Esophagus squamous epithelium (tissue), 4 donors: ENCODE data around the gene UAP1L1.

ENCODE experiments used
- CTCF ChIP-seq, 6 experiments: fragments of 450-650 bp in 4 of 6; fragments of 200-600 bp in 2 of 6; sonication (generic) in 2 of 6; IDR thresholded peaks; one replicate each; pipeline ENCODE4 v1.5.1; 2016 to 2019; ENCODE audit warnings: antibody characterized with exemption in 6 of 6, mild to moderate bottlenecking in 4 of 6, moderate library complexity in 4 of 6
- POLR2A ChIP-seq, 4 donors: fragments of 450-650 bp; IDR thresholded peaks; one replicate each; pipeline ENCODE4 v1.6.1; 2017; ENCODE audit warnings: antibody characterized with exemption in 4 of 4, mild to moderate bottlenecking in 4 of 4, moderate library complexity in 3 of 4

GRCh38 chr9:137109250-137110146, 32.2 kb downstream of the UAP1L1 start:
- TF ChIP-seq CTCF (IDR thresholded peaks at IDR 0.05): no peak
- TF ChIP-seq POLR2A (IDR thresholded peaks at IDR 0.05): no peak
